ENCODE data around the gene PGGHG.

DNA sequence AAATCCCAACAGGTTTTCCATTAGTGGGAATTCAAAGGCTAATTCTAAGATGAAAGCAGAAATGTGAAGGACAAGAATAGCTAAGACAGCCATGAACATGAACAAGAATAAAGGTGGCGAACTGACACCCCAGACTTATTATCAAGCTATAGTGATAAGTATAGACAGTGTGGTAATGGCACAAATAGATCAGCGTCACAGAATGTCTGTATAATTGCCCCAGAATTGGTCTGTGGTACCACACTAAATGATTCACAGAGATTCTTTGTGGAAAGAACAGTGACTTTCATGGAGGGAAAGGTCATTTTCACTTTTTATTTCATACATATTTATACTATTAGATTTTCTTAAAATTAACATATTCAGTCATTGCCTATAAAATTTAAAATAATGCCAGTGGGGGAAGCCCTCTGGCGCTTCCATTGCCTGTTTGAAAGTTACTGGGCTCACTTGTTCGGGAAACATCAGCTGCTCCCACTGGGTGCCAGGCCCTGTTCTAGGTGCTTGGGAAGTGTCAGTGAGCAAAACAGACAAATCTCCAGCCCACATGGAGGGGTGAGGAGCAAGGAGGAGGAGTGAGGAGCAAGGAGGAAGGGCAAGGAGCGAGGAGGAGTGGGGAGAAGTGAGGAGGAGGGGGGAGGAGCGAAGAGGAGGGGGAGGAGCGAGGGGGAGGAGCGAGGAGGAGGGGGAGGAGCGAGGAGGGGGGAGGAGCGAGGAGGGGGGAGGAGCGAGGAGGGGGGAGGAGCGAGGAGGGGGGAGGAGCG is 22.1 kb upstream of the PGGHG start:
- TF ChIP-seq, protein P1, sequence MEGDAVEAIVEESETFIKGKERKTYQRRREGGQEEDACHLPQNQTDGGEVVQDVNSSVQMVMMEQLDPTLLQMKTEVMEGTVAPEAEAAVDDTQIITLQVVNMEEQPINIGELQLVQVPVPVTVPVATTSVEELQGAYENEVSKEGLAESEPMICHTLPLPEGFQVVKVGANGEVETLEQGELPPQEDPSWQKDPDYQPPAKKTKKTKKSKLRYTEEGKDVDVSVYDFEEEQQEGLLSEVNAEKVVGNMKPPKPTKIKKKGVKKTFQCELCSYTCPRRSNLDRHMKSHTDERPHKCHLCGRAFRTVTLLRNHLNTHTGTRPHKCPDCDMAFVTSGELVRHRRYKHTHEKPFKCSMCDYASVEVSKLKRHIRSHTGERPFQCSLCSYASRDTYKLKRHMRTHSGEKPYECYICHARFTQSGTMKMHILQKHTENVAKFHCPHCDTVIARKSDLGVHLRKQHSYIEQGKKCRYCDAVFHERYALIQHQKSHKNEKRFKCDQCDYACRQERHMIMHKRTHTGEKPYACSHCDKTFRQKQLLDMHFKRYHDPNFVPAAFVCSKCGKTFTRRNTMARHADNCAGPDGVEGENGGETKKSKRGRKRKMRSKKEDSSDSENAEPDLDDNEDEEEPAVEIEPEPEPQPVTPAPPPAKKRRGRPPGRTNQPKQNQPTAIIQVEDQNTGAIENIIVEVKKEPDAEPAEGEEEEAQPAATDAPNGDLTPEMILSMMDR (optimal IDR thresholded peaks at IDR 0.05 in 1 of 3, IDR thresholded peaks at IDR 0.05 in 1 of 3, conservative IDR thresholded peaks at IDR 0.05 in 1 of 3; ENCODE audit: extremely low read depth in 1 of 3, insufficient read depth in 2 of 3, low read length in 3 of 3), result no peak
- no peak for TF ChIP-seq EZH2 (IDR thresholded peaks at IDR 0.05; ENCODE audit: low read length)

All from keratinocyte (primary cell).